Measurements from ENCODE around the gene CERS6. TPM values are rescaled to one million over a fixed set of nuclear protein-coding genes. Genes with fewer than 3 reads are reported as not detected.

CERS6 gene
- polyA plus RNA-seq, 1 donor (not counting 4 experiments of a cell fraction or from before 2014, with no cell fraction given): 19.5 TPM

DNA sequence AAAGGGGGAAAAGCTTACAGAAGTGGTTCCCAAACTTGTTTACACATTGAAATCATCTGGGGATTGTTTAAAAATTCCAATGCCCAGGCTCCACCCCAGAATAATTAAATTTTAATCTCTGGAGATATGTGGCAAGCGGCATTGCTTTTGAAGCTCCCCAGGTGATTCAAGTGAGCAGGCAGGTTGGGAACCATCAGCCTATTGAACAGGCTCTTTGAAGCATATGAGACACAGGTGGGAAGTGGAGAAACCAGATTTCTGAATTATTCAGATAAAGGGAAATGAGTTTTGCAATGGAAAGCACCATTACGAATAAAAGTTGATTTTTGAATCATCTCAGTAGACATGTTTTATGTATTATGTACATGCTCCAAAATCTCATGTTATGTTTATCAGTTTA is 288.8 kb downstream of the CERS6 start:
- Histone ChIP-seq H2AFZ (ENCODE audit: control insufficient read depth, low read length) (no peak overlapping the region), H3K4me3 (ENCODE audit: control insufficient read depth in 2 of 3, extremely low read depth in 1 of 3, insufficient read depth in 2 of 3, low read depth in 1 of 3, low read length in 3 of 3) (no peak overlapping the region), H3K27ac (ENCODE audit: control insufficient read depth, insufficient read depth, low read length) (no peak overlapping the region), H3K36me3 (ENCODE audit: control insufficient read depth in 2 of 2, extremely low read depth in 1 of 2, insufficient read depth in 2 of 2, low read length in 2 of 2) (no peaks in the 10 kb centered on the region), H3K27me3 (ENCODE audit: control insufficient read depth, extremely low read depth, insufficient read depth, low read length) (no peaks in the 10 kb centered on the region), H3K4me2 (ENCODE audit: control insufficient read depth, extremely low read depth, insufficient read depth, low read depth, low read length) (no peak overlapping the region), H4K20me1 (ENCODE audit: control insufficient read depth, extremely low read depth, insufficient read depth, low read length) (no peaks in the 10 kb centered on the region), H3K9ac (ENCODE audit: control insufficient read depth, extremely low read depth, insufficient read depth, low read length) (no peak overlapping the region), H3K9me3 (ENCODE audit: control insufficient read depth, low read depth, low read length) (no peaks in the 10 kb centered on the region), H3K9me1 (ENCODE audit: control insufficient read depth, extremely low read depth, insufficient read depth, low read length) (no peaks in the 10 kb centered on the region), H3K4me1 (ENCODE audit: control insufficient read depth, extremely low read depth, insufficient read depth, low read length) (no peaks in the 10 kb centered on the region), H3K79me2 (ENCODE audit: control insufficient read depth, insufficient read depth, low read length) (no peaks in the 10 kb centered on the region)
- TF ChIP-seq, protein P1, sequence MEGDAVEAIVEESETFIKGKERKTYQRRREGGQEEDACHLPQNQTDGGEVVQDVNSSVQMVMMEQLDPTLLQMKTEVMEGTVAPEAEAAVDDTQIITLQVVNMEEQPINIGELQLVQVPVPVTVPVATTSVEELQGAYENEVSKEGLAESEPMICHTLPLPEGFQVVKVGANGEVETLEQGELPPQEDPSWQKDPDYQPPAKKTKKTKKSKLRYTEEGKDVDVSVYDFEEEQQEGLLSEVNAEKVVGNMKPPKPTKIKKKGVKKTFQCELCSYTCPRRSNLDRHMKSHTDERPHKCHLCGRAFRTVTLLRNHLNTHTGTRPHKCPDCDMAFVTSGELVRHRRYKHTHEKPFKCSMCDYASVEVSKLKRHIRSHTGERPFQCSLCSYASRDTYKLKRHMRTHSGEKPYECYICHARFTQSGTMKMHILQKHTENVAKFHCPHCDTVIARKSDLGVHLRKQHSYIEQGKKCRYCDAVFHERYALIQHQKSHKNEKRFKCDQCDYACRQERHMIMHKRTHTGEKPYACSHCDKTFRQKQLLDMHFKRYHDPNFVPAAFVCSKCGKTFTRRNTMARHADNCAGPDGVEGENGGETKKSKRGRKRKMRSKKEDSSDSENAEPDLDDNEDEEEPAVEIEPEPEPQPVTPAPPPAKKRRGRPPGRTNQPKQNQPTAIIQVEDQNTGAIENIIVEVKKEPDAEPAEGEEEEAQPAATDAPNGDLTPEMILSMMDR (optimal IDR thresholded peaks at IDR 0.05 in 1 of 3, IDR thresholded peaks at IDR 0.05 in 1 of 3, conservative IDR thresholded peaks at IDR 0.05 in 1 of 3; ENCODE audit: extremely low read depth in 1 of 3, insufficient read depth in 2 of 3, low read length in 3 of 3): no peak
- TF ChIP-seq EZH2 (IDR thresholded peaks at IDR 0.05; ENCODE audit: low read length): no peak
- no peak for DNase-seq (ENCODE audit: low read depth, low spot score)
- FAIRE-seq: no peak
- dilution Hi-C loops (cut with MboI; ENCODE audit: extremely low pct_ligation_motif_present, low sequenced_read_pairs): no loop called here

DNA sequence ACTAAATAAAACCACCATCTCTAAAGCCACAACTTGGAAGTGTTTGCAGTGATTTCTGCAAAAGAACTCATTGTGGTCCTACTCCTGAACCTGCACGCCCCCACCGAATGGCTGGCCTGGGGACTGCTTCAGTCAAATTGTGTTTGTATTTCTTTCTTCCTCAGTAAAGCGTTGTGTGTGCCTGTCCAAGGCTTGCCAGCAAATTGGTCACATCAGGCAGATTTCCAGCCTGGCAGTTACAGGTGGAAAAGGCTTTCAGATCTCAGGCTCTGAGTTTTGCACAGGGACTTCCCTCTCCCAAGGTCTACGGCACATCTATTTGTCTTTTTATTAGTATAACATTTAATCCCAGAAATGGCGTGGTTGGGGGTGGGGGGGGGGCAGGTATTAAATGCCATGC is 292.4 kb downstream of the CERS6 start:
- no peak overlapping the region for H3K9ac ChIP-seq (ENCODE audit: control insufficient read depth, extremely low read depth, insufficient read depth, low read length)
- dilution Hi-C loops (cut with MboI; ENCODE audit: extremely low pct_ligation_motif_present, low sequenced_read_pairs): no loop called here
- DNase-seq (ENCODE audit: low read depth, low spot score): no peak
- no peak overlapping the region for H3K4me3 ChIP-seq (ENCODE audit: control insufficient read depth in 2 of 3, extremely low read depth in 1 of 3, insufficient read depth in 2 of 3, low read depth in 1 of 3, low read length in 3 of 3)
- H3K79me2 ChIP-seq (ENCODE audit: control insufficient read depth, insufficient read depth, low read length): no peaks in the 10 kb centered on the region
- no peak overlapping the region for H3K27ac ChIP-seq (ENCODE audit: control insufficient read depth, insufficient read depth, low read length)
- no peak overlapping the region for H3K4me2 ChIP-seq (ENCODE audit: control insufficient read depth, extremely low read depth, insufficient read depth, low read depth, low read length)
- H3K36me3 ChIP-seq (ENCODE audit: control insufficient read depth in 2 of 2, extremely low read depth in 1 of 2, insufficient read depth in 2 of 2, low read length in 2 of 2): no peaks in the 10 kb centered on the region
- TF ChIP-seq, protein P1 (optimal IDR thresholded peaks at IDR 0.05 in 1 of 3, IDR thresholded peaks at IDR 0.05 in 1 of 3, conservative IDR thresholded peaks at IDR 0.05 in 1 of 3; ENCODE audit: extremely low read depth in 1 of 3, insufficient read depth in 2 of 3, low read length in 3 of 3): no peak
- no peak for TF ChIP-seq EZH2 (IDR thresholded peaks at IDR 0.05; ENCODE audit: low read length)
- no peaks in the 10 kb centered on the region for H3K9me3 ChIP-seq (ENCODE audit: control insufficient read depth, low read depth, low read length)
- no peaks in the 10 kb centered on the region for H3K9me1 ChIP-seq (ENCODE audit: control insufficient read depth, extremely low read depth, insufficient read depth, low read length)
- no peaks in the 10 kb centered on the region for H3K27me3 ChIP-seq (ENCODE audit: control insufficient read depth, extremely low read depth, insufficient read depth, low read length)
- H2AFZ ChIP-seq (ENCODE audit: control insufficient read depth, low read length): no peak overlapping the region
- FAIRE-seq: no peak
- no peaks in the 10 kb centered on the region for H4K20me1 ChIP-seq (ENCODE audit: control insufficient read depth, extremely low read depth, insufficient read depth, low read length)
- H3K4me1 ChIP-seq (ENCODE audit: control insufficient read depth, extremely low read depth, insufficient read depth, low read length): no peaks in the 10 kb centered on the region
